Mucosa of descending colon (tissue), 3 donors: ENCODE measurements around the gene ETV6. TPM values are rescaled to one million over a fixed set of nuclear protein-coding genes. Genes with fewer than 3 reads are reported as not detected.
A peak's percentile ranks its signal among the peaks of the same experiment; 100 is the strongest.

Experiments
- ATAC-seq: fragments of 200-7000 bp; cut with Tn5 transposase; one replicate; pipeline ENCODE4 v1.9.1; 2020; ENCODE audit warnings: mild to moderate bottlenecking, moderate library complexity
- DNase-seq, 3 donors: peaks; one replicate each; pipeline ENCODE4 v3.0.0-alpha.2; 2020
- H3K36me3 ChIP-seq: fragments of 200-600 bp; one replicate; pipeline ENCODE4 v1.8.0; 2021; ENCODE audit warnings: low read depth, mild to moderate bottlenecking
- H3K4me1 ChIP-seq: fragments of 200-600 bp; one replicate; pipeline ENCODE4 v1.8.0; 2021; ENCODE audit warnings: low read depth, mild to moderate bottlenecking
- H3K4me3 ChIP-seq: fragments of 200-600 bp; one replicate; pipeline ENCODE4 v1.8.0; 2021; ENCODE audit warnings: mild to moderate bottlenecking
- H3K9me3 ChIP-seq: fragments of 200-600 bp; one replicate; pipeline ENCODE4 v1.8.0; 2021; ENCODE audit warnings: mild to moderate bottlenecking
- intact Hi-C, 2 donors: fragments of 100-400 bp; cut with DNase I in 1 of 2; cut with micrococcal nuclease in 1 of 2; formaldehyde crosslinking; loops; one replicate each; pipeline versions ENCODE4 v1.11.0 to v1.11.1; 2022; cut with DNase I, micrococcal nuclease
- total RNA-seq, 3 donors: library from RNA; stranded (reverse); fragmentation: NEBNext Ultra II Directional in 2 of 3; extraction: Animal tissue kit (Norgen Biotek cat#: 25700) in 2 of 3; gene quantifications; one replicate each; pipeline versions ENCODE4 v1.2.1 to v1.2.4, GENCODE V29; 2021 to 2023
- TF ChIP-seq, protein P1 (sequence below): fragments of 200-600 bp; IDR thresholded peaks from one replicate; pipeline ENCODE4 v1.8.0; 2022; ENCODE audit warnings: antibody characterized with exemption, mild to moderate bottlenecking
- donor health status: DM: no; HTN: no; CAD: no; lungs with moderate emphysema.
- donor health status: DM: no; HTN: no; CAD: no.
- donor health status: DM: no; HTN: yes; CAD: no.

Gene ETV6
- total RNA-seq, 3 donors from 2014 or later, result 60.9 to 74.3 (median 72.8) TPM

DNA sequence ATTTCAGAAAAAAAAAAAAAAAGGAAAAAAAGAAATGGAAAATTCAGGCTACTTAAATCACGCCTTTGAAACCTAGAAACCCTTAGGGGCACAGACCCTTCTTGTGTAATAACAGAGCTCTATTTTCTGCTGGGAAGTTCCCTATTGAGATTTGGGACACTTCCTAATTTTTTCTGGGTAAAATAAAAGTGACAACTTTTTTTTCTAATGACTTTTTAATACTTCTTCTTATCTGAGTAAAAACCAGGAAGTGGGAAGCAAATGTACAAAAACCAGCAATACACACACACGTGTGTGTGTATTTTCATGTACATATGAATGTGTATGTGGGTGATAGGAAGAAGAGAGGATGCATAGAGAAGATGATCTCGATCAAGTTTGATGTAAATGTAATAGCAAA is 35.8 kb downstream of the ETV6 start:
- DNase-seq, result no peak
- Histone ChIP-seq H3K9me3 (no peaks in the 10 kb centered on the region), H3K4me3 (no peak overlapping the region), H3K4me1 (peaks cover 22% of the 10 kb centered on the region), H3K36me3 (no peaks in the 10 kb centered on the region)
- ATAC-seq, result no peak
- TF ChIP-seq, protein P1, sequence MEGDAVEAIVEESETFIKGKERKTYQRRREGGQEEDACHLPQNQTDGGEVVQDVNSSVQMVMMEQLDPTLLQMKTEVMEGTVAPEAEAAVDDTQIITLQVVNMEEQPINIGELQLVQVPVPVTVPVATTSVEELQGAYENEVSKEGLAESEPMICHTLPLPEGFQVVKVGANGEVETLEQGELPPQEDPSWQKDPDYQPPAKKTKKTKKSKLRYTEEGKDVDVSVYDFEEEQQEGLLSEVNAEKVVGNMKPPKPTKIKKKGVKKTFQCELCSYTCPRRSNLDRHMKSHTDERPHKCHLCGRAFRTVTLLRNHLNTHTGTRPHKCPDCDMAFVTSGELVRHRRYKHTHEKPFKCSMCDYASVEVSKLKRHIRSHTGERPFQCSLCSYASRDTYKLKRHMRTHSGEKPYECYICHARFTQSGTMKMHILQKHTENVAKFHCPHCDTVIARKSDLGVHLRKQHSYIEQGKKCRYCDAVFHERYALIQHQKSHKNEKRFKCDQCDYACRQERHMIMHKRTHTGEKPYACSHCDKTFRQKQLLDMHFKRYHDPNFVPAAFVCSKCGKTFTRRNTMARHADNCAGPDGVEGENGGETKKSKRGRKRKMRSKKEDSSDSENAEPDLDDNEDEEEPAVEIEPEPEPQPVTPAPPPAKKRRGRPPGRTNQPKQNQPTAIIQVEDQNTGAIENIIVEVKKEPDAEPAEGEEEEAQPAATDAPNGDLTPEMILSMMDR, result no peak
- intact Hi-C loops, result no loop called here

DNA sequence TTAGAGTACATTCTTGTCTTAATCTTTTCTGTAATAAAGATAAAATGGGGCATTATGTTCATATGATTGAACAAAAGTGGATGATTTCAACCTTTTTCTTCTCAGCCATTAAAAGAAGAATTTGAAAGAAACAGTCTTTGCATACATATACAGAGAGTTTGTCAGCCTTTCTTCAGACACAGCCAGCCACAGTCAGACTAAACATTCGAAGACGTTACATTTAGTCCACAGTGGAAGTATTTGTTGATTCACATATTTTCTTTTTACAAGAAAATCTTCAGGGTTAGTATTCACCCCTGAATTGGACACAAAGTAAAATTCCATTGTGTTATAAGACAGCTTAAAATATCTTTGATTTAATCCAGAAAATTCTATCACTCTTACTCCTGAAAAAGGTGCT is 36.2 kb downstream of the ETV6 start:
- intact Hi-C loops, result no loop called here
- ATAC-seq (no peak), DNase-seq (no peak)
- no peaks in the 10 kb centered on the region for H3K9me3 ChIP-seq
- H3K4me1 ChIP-seq, result peaks cover 22% of the 10 kb centered on the region
- no peak overlapping the region for H3K4me3 ChIP-seq
- TF ChIP-seq, protein P1, result no peak
- no peaks in the 10 kb centered on the region for H3K36me3 ChIP-seq

DNA sequence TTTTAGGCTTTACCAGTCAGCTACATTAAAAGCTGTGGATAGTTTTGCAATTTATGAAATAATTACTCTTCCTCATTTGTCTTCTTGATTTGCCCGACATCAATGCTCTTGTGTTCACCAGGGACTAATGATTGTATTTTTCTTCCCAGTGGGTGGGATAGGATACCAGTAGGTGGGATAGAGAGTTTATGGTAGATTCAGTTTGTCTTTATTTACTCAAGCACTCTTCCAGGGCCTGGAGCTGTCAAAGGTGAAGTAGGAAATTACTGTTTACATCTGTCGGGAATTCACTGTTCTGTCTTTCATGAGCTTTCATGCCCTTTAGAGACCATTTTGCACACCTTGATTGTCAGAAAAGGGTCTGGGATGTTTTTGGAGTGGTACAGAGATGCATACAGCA is 36.6 kb downstream of the ETV6 start:
- H3K4me1 ChIP-seq, result peaks cover 22% of the 10 kb centered on the region
- no peaks in the 10 kb centered on the region for H3K36me3 ChIP-seq
- intact Hi-C loops, result no loop called here
- no peak for DNase-seq
- TF ChIP-seq, protein P1, result no peak
- H3K4me3 ChIP-seq, result no peak overlapping the region
- no peaks in the 10 kb centered on the region for H3K9me3 ChIP-seq
- peak; percentile 55 for ATAC-seq

DNA sequence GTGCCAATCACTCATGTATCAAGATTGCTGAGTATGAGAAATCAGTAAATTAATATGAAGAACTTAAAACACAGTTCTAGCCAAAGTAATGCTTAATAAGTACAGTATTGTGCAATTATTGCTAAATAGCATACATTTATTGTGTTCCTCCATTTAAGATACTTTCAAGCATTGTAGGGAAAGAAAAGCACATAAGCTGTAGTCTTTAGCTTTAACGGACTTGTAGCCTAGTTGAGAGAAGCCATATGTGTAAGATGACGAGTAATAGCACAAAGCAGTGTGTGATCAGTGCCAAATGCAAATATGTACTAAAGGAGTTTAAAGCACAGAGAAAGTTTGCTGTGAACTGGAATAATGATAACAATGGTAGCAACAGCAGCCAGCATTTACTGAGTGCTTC is 38.1 kb downstream of the ETV6 start:
- peak; percentile 64 for ATAC-seq
- H3K9me3 ChIP-seq, result no peaks in the 10 kb centered on the region
- DNase-seq, result no peak
- TF ChIP-seq, protein P1, result no peak
- H3K36me3 ChIP-seq, result no peaks in the 10 kb centered on the region
- intact Hi-C loops, result no loop called here
- H3K4me3 ChIP-seq, result no peak overlapping the region
- H3K4me1 ChIP-seq, result peaks cover 22% of the 10 kb centered on the region

DNA sequence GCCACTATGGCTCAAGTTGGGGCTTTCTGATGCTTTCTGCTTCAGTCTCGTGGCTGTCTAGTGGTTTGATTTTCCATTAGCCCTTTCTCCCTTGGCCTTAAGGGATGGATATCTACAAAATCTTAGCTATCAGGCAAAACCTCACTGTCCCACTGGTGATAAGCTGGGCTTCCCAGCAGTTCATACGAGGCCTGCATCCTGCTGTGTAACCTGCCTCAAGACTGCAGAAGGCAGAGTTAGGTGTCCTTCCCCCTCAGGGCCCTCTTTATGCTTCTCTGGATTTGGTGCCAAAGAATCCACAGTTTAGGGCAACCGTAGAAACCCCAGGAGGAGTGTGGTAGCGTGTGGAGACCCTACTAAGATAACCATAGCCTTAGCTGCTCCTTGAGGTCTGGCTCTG is 38.9 kb downstream of the ETV6 start:
- Histone ChIP-seq H3K9me3 (no peaks in the 10 kb centered on the region), H3K4me3 (no peak overlapping the region), H3K36me3 (no peaks in the 10 kb centered on the region), H3K4me1 (peaks cover 22% of the 10 kb centered on the region)
- intact Hi-C loops, result no loop called here
- ATAC-seq (no peak), DNase-seq (no peak)
- TF ChIP-seq, protein P1, result no peak

DNA sequence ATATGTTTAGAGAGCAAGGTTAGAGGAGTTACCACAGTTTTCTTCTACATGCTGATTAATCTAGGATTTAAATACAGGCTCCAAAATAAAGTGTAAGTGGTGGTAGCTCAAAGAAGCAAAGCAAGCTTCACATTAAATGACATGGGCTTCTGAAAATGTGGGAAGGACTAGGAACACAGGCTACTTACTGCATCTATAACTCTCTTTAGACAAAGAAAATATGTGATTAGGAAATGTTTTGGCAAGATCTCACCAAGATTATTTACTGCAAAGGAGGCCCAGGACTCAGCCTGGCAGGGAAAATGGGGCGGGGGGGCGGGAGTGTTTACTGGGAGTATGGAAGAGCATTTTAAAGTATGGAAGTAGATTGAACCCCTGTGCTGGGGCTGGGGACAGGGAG is 39.4 kb downstream of the ETV6 start:
- Histone ChIP-seq H3K4me1 (peaks cover 22% of the 10 kb centered on the region), H3K9me3 (no peaks in the 10 kb centered on the region), H3K36me3 (no peaks in the 10 kb centered on the region), H3K4me3 (no peak overlapping the region)
- intact Hi-C loops, result no loop called here
- DNase-seq, result no peak
- no peak for ATAC-seq
- TF ChIP-seq, protein P1, result no peak
